Measurements from ENCODE around the gene NFE2L3. TPM values are rescaled to one million over a fixed set of nuclear protein-coding genes. Genes with fewer than 3 reads are reported as not detected.

NFE2L3 gene
- total RNA-seq, 1 experiment from 2014 or later: 39.2 TPM

DNA sequence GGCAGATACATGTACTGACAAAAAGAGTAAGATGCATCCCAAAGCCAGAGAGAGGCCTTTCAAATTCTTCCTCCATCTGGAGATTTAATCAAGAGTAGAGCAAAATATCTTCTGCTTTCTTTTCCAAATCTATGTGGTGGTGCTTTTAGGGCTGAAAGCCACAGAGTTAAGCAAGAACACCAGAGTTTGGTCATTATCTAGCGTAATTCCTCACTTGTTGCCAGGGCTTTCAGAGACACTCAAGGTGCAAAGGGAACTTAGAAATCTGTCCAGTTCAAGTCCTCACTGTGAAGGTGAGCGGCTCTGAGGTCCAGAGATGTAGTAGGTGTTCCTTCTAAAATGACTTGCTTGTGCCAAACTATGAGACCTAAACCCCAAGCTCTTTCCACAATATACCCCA lies 10.9 kb upstream of the NFE2L3 start:
- Histone ChIP-seq H3K4me1 (no peaks in the 10 kb centered on the region), H3K4me3 (ENCODE audit: low read depth, low read length) (no peak overlapping the region), H3K27me3 (replicated peaks; ENCODE audit: control insufficient read depth, insufficient read depth, low read length) (no peaks in the 10 kb centered on the region), H3K9me3 (no peaks in the 10 kb centered on the region; the same call in 1 of the 2 replicates), H3K36me3 (ENCODE audit: control insufficient read depth, insufficient read depth, low read length) (no peaks in the 10 kb centered on the region)
- CTCF ChIA-PET: no interaction called here
- H3K27me3 Mint-ChIP-seq (ENCODE audit: insufficient read depth, unreplicated experiment): no peaks in the 10 kb centered on the region
- no peaks in the 10 kb centered on the region for H3K9me3 Mint-ChIP-seq (ENCODE audit: unreplicated experiment)
- no peaks in the 10 kb centered on the region for H3K36me3 Mint-ChIP-seq (ENCODE audit: insufficient read depth, unreplicated experiment)
- no peak for DNase-seq
- intact Hi-C loops (cut with micrococcal nuclease; ENCODE audit: unreplicated experiment): no loop called here
- H3K27ac Mint-ChIP-seq (ENCODE audit: unreplicated experiment): no peak overlapping the region
- POLR2A ChIA-PET: no interaction called here
- peaks cover 8% of the 10 kb centered on the region for H3K4me1 Mint-ChIP-seq (ENCODE audit: low read depth, unreplicated experiment)
- TF ChIP-seq, protein P1, sequence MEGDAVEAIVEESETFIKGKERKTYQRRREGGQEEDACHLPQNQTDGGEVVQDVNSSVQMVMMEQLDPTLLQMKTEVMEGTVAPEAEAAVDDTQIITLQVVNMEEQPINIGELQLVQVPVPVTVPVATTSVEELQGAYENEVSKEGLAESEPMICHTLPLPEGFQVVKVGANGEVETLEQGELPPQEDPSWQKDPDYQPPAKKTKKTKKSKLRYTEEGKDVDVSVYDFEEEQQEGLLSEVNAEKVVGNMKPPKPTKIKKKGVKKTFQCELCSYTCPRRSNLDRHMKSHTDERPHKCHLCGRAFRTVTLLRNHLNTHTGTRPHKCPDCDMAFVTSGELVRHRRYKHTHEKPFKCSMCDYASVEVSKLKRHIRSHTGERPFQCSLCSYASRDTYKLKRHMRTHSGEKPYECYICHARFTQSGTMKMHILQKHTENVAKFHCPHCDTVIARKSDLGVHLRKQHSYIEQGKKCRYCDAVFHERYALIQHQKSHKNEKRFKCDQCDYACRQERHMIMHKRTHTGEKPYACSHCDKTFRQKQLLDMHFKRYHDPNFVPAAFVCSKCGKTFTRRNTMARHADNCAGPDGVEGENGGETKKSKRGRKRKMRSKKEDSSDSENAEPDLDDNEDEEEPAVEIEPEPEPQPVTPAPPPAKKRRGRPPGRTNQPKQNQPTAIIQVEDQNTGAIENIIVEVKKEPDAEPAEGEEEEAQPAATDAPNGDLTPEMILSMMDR (IDR thresholded peaks at IDR 0.05; ENCODE audit: insufficient read depth in 1 of 2, low read depth in 1 of 2, low read length in 1 of 2, severe bottlenecking in 1 of 2, unreplicated experiment in 1 of 2): no peak
- no TSS peak for BruUV-seq (replicated peaks)
- no peak overlapping the region for H3K4me3 Mint-ChIP-seq (ENCODE audit: unreplicated experiment)

DNA sequence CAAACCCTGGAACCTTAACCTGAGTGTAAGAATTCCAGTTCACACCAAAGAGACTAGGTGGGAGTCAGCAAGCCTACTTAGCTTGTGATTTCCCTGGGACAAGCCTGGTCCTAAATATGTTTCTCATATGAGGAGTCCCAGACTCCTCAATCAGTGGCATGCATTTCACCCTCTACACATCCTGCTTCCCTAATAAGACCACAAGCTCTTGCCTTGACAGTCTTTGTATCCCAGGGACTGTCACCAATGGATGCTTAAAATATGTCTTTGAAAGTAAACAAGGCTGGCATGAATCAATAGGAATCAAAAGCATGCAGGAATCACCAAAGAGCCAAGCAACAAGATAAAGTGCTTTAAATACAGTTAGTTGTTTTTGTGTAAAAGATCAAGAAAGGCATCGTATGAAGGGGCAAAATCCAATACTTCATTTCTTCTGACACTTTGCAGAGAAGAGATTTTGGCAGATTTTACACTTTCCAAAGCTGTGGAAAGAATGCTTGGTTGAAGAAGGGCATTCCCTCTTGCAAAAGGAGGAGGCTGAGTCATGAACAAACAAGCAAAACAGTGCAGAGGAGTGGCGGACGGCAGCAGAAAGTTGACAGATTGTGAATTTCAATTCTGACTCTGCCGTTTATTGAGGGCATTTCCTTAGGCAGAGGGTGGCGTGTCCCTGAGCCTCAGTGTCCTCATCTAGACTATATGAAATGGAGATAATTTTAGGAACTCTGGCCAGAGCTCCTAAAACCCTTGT lies 8.5 kb upstream of the NFE2L3 start:
- Histone ChIP-seq H3K4me1 (no peaks in the 10 kb centered on the region), H3K4me3 (ENCODE audit: low read depth, low read length) (no peak overlapping the region), H3K27me3 (replicated peaks; ENCODE audit: control insufficient read depth, insufficient read depth, low read length) (no peaks in the 10 kb centered on the region), H3K36me3 (ENCODE audit: control insufficient read depth, insufficient read depth, low read length) (no peaks in the 10 kb centered on the region), H3K9me3 (0 out of 2 replicates have a peak, but pooled peaks cover 2% of the 10 kb centered on the region)
- POLR2A ChIA-PET: no interaction called here
- intact Hi-C loops (cut with micrococcal nuclease; ENCODE audit: unreplicated experiment): no loop called here
- Mint-ChIP-seq H3K27ac (ENCODE audit: unreplicated experiment) (no peak overlapping the region), H3K27me3 (ENCODE audit: insufficient read depth, unreplicated experiment) (no peaks in the 10 kb centered on the region), H3K4me3 (ENCODE audit: unreplicated experiment) (no peak overlapping the region), H3K36me3 (ENCODE audit: insufficient read depth, unreplicated experiment) (peaks cover 6% of the 10 kb centered on the region), H3K4me1 (ENCODE audit: low read depth, unreplicated experiment) (peaks cover 8% of the 10 kb centered on the region), H3K9me3 (ENCODE audit: unreplicated experiment) (no peaks in the 10 kb centered on the region)
- no peak for DNase-seq
- BruUV-seq (replicated peaks): no TSS peak
- CTCF ChIA-PET: interaction anchor here (0.5 to 0.6 kb wide), 2 partner anchors 215 to 1036 kb away, joined by 4 read pairs; no protein-coding TSS in a partner anchor
- TF ChIP-seq, protein P1 (IDR thresholded peaks at IDR 0.05; ENCODE audit: insufficient read depth in 1 of 2, low read depth in 1 of 2, low read length in 1 of 2, severe bottlenecking in 1 of 2, unreplicated experiment in 1 of 2): no peak

DNA sequence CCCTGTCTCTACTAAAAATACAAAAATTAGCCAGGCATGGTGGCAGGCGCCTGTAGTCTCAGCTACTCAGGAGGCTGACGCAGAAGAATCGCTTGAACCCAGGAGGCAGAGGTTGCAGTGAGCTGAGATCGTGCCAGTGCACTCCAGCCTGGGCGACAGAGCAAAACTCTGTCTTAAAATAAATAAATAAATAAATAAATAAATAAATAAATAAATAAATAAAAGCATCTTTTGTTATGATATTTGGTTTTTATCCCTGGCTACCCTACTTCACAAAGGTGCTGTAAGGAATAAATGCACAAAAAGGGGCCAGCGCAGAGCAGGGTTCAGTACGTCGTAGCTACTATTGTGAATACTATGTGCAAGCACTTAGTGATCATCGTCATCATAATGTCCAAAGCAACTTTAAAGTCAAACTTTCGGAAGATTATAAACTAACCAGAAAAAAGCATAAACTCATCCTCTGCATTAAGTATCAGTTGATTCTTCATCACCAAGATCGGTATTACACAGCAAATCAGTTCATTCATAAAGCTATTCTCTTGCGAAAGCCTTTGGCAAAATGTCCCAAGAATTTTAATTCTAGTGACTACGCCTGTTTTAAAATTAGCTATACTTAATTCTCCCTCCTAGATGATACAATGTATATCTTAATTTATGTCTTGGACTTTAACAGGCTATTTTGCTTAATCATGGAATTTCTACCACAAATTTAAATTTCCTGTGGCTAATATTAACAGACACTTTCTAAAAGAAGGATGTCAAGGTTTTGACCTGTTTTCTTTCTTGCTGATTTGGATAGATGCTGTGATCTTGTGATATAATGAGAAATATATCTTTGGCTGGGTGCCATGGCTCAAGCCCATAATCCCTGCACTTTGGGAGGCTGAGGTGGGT lies 7.6 kb upstream of the NFE2L3 start:
- Histone ChIP-seq H3K4me3 (ENCODE audit: low read depth, low read length) (no peak overlapping the region), H3K4me1 (no peaks in the 10 kb centered on the region), H3K27me3 (replicated peaks; ENCODE audit: control insufficient read depth, insufficient read depth, low read length) (no peaks in the 10 kb centered on the region), H3K36me3 (ENCODE audit: control insufficient read depth, insufficient read depth, low read length) (no peaks in the 10 kb centered on the region), H3K9me3 (0 out of 2 replicates have a peak, but pooled peaks cover 2% of the 10 kb centered on the region)
- H3K9me3 Mint-ChIP-seq (ENCODE audit: unreplicated experiment): no peaks in the 10 kb centered on the region
- peaks cover 8% of the 10 kb centered on the region for H3K4me1 Mint-ChIP-seq (ENCODE audit: low read depth, unreplicated experiment)
- intact Hi-C loops (cut with micrococcal nuclease; ENCODE audit: unreplicated experiment): no loop called here
- ChIA-PET CTCF (interaction anchor here (0.6 kb wide), 1 partner anchor 1035 kb away, joined by 4 read pairs; no protein-coding TSS in a partner anchor), POLR2A (no interaction called here)
- no peak overlapping the region for H3K4me3 Mint-ChIP-seq (ENCODE audit: unreplicated experiment)
- DNase-seq: no peak
- peaks cover 6% of the 10 kb centered on the region for H3K36me3 Mint-ChIP-seq (ENCODE audit: insufficient read depth, unreplicated experiment)
- TF ChIP-seq, protein P1 (IDR thresholded peaks at IDR 0.05; ENCODE audit: insufficient read depth in 1 of 2, low read depth in 1 of 2, low read length in 1 of 2, severe bottlenecking in 1 of 2, unreplicated experiment in 1 of 2): no peak
- H3K27ac Mint-ChIP-seq (ENCODE audit: unreplicated experiment): no peak overlapping the region
- no TSS peak for BruUV-seq (replicated peaks)
- no peaks in the 10 kb centered on the region for H3K27me3 Mint-ChIP-seq (ENCODE audit: insufficient read depth, unreplicated experiment)
